OCI-LY7 (cell line): ENCODE results near the gene MRPS18C.

Source experiments
- EZH2phosphoT487 ChIP-seq: fragments of 200-600 bp; sonication (generic); IDR thresholded peaks from 2 replicates; pipeline ENCODE4 v1.6.1; 2018; ENCODE audit warnings: low read depth, borderline replicate concordance, mild to moderate bottlenecking, mixed run types, antibody characterized with exemption, low read length, moderate library complexity, mixed read lengths
- TF ChIP-seq, protein P1 (sequence below): fragments of 200-600 bp; sonication (generic); conservative IDR thresholded peaks from 2 replicates; pipeline ENCODE4 v1.5.1; 2014; ENCODE audit warnings: mild to moderate bottlenecking, antibody characterized with exemption, low read length, moderate library complexity, mixed read lengths

GRCh38 chr4:83473966-83474365 is 18.1 kb downstream of the MRPS18C start:
- TF ChIP-seq EZH2phosphoT487 = no peak
- TF ChIP-seq, protein P1, sequence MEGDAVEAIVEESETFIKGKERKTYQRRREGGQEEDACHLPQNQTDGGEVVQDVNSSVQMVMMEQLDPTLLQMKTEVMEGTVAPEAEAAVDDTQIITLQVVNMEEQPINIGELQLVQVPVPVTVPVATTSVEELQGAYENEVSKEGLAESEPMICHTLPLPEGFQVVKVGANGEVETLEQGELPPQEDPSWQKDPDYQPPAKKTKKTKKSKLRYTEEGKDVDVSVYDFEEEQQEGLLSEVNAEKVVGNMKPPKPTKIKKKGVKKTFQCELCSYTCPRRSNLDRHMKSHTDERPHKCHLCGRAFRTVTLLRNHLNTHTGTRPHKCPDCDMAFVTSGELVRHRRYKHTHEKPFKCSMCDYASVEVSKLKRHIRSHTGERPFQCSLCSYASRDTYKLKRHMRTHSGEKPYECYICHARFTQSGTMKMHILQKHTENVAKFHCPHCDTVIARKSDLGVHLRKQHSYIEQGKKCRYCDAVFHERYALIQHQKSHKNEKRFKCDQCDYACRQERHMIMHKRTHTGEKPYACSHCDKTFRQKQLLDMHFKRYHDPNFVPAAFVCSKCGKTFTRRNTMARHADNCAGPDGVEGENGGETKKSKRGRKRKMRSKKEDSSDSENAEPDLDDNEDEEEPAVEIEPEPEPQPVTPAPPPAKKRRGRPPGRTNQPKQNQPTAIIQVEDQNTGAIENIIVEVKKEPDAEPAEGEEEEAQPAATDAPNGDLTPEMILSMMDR = no peak
